ENCODE measurements around the gene HOXA3. TPM values are rescaled to one million over a fixed set of nuclear protein-coding genes. Genes with fewer than 3 reads are reported as not detected.

Gene HOXA3
- total and polyA plus RNA-seq, 2 of the 8 experiments (the other 6 are each of a cell fraction or from before 2014, with no cell fraction given) = not detected

- no peak overlapping the region for H2BK12ac ChIP-seq (ENCODE audit: low read depth, low read length)
- H3K4me3 ChIP-seq (ENCODE audit: extremely low read depth in 1 of 4, insufficient read depth in 2 of 4, low read depth in 3 of 4, low read length in 4 of 4) = 0 out of 8 replicates have a peak overlapping the region, but pooled peaks of 1 of the 4 experiments have one; percentile 27
- peaks cover 0 to 5% (median 0%) of the 10 kb centered on the region in 4 experiments; a peak in 1 of 8 replicates for H3K36me3 ChIP-seq (ENCODE audit: control insufficient read depth in 2 of 4, insufficient read depth in 4 of 4, low read length in 3 of 4)
- H2BK20ac ChIP-seq (ENCODE audit: low read length) = no peak overlapping the region
- H3K9me3 ChIP-seq (ENCODE audit: insufficient read depth in 2 of 2, low read depth in 1 of 2, low read length in 1 of 2) = no peaks in the 10 kb centered on the region; a peak in 1 of 4 replicates
- H3K18ac ChIP-seq (ENCODE audit: extremely low read depth, low read length) = no peak overlapping the region
- no peak overlapping the region for H2AK5ac ChIP-seq (ENCODE audit: low read depth, low read length)
- H3K4me2 ChIP-seq (ENCODE audit: insufficient read depth in 1 of 2, low read depth in 2 of 2, low read length in 2 of 2) = peak overlapping the region; percentile 17 to 33; a peak in 1 of 4 replicates
- peaks cover 0 to 13% (median 7%) of the 10 kb centered on the region in 4 experiments; a peak in 6 of 7 replicates for H3K4me1 ChIP-seq (replicated peaks in 1 of 4; ENCODE audit: control insufficient read depth in 3 of 4, insufficient read depth in 4 of 4, low read length in 3 of 4)
- H2BK15ac ChIP-seq (ENCODE audit: low read length) = no peak overlapping the region
- no peak overlapping the region for H3K56ac ChIP-seq (replicated peaks; ENCODE audit: insufficient read length, low read depth, low read length)
- no peak overlapping the region for H4K8ac ChIP-seq (ENCODE audit: extremely low read depth, insufficient read depth, low read length)
- no peak overlapping the region for H3K9ac ChIP-seq (replicated peaks in 1 of 4; ENCODE audit: extremely low read depth in 1 of 4, low read depth in 3 of 4, low read length in 3 of 4)
- no peak overlapping the region for H3K23ac ChIP-seq (ENCODE audit: insufficient read length)
- POLR2A ChIA-PET (ENCODE audit: partially characterized antibody) = no interaction called here
- H2BK120ac ChIP-seq (replicated peaks; ENCODE audit: low read depth, low read length) = no peak overlapping the region
- no peak for FAIRE-seq
- no peak overlapping the region for H3K14ac ChIP-seq (ENCODE audit: insufficient read length)
- no peak overlapping the region for H2BK5ac ChIP-seq (ENCODE audit: low read depth, low read length)
- H3K27ac ChIP-seq (ENCODE audit: low read depth, low read length) = no peak overlapping the region
- H4K5ac ChIP-seq (ENCODE audit: insufficient read length, low read depth, low read length) = no peak overlapping the region
- no peak overlapping the region for H2AFZ ChIP-seq (ENCODE audit: low read length)
- WGBS, 2 experiments (ENCODE audit: extremely low coverage in 1 of 2, insufficient coverage in 1 of 2, insufficient read length in 1 of 2, insufficient replicate concordance in 2 of 2, low coverage in 1 of 2, low lambda C conversion rate in 2 of 2, missing lambda C conversion rate in 1 of 2) = 9% methylated on average over 37 of the region's 39 CpGs; no CpG with 5 or more reads in 1 of the 2 experiments
- CTCF ChIA-PET (ENCODE audit: partially characterized antibody) = interaction anchor here (0.6 to 2.6 kb wide), 10 partner anchors 8 to 779 kb away, joined by 3 to 10 read pairs (median 3); partner anchors contain the start of genes HOXA5 and HOXA7
- H3K23me2 ChIP-seq (ENCODE audit: low read depth, low read length) = no peaks in the 10 kb centered on the region
- no peaks in the 10 kb centered on the region for H3K79me1 ChIP-seq (ENCODE audit: low read depth, low read length)
- H3K4ac ChIP-seq (replicated peaks; ENCODE audit: insufficient read length, low read depth, low read length) = no peak overlapping the region
- H4K91ac ChIP-seq (replicated peaks; ENCODE audit: insufficient read length, low read length) = no peak overlapping the region
- peaks cover 97 to 100% (median 99%) of the 10 kb centered on the region in 4 experiments for H3K27me3 ChIP-seq (replicated peaks in 1 of 4; ENCODE audit: control insufficient read depth in 3 of 4, extremely low read depth in 1 of 4, insufficient read depth in 3 of 4, low read length in 3 of 4)
- no peaks in the 10 kb centered on the region for H3K79me2 ChIP-seq (ENCODE audit: control insufficient read depth in 1 of 2, insufficient read depth in 2 of 2, low read length in 2 of 2)
- H4K20me1 ChIP-seq (replicated peaks in 1 of 2; ENCODE audit: control insufficient read depth in 1 of 2, insufficient read depth in 2 of 2, low read length in 2 of 2) = peaks cover 41 to 45% of the 10 kb centered on the region in 2 experiments
- peak in 1 of 2 experiments; percentile 63 for DNase-seq (ENCODE audit: low read depth in 1 of 2, low spot score in 2 of 2)
- TF ChIP-seq RBBP5 (IDR thresholded peaks at IDR 0.05; ENCODE audit: borderline replicate concordance, low read depth, low read length) (no peak), NANOG (IDR thresholded peaks at IDR 0.05; ENCODE audit: insufficient read depth, low read depth, low read length, poor library complexity, severe bottlenecking) (no peak), E2F6 (IDR thresholded peaks at IDR 0.05) (no peak), SIRT6 (IDR thresholded peaks at IDR 0.05; ENCODE audit: low read length) (no peak), RNF2 (IDR thresholded peaks at IDR 0.05; ENCODE audit: borderline replicate concordance, low read depth, low read length, missing control alignments, poor library complexity, severe bottlenecking) (peak; percentile 71), RFX5 (IDR thresholded peaks at IDR 0.05; ENCODE audit: borderline replicate concordance, low read depth, low read length) (no peak), YY1 (IDR thresholded peaks at IDR 0.05; ENCODE audit: low read depth, low read length) (0 out of 2 replicates have a peak, but pooled peaks have one; percentile 18), NRF1 (IDR thresholded peaks at IDR 0.05; ENCODE audit: low read depth, low read length) (no peak), POLR2AphosphoS5 (IDR thresholded peaks at IDR 0.05; ENCODE audit: low read depth, low read length) (no peak), SIN3A (conservative IDR thresholded peaks at IDR 0.05 in 1 of 2, IDR thresholded peaks at IDR 0.05 in 1 of 2; ENCODE audit: low read depth in 1 of 2, low read length in 2 of 2) (no peak), POLR2A (IDR thresholded peaks at IDR 0.05; ENCODE audit: control extremely low read depth in 1 of 2, low read depth in 2 of 2, low read length in 2 of 2) (no peak)
Measured at GRCh38 chr7:27182861-27183681, 30.7 kb upstream of the HOXA3 start.
